ENCODE data around the gene CCL26. TPM values are rescaled to one million over a fixed set of nuclear protein-coding genes. Genes with fewer than 3 reads are reported as not detected.
"Not testable (repeated sequence)": the region's sequence is repeated elsewhere in the genome, so short reads cannot be mapped to it uniquely, and the experiment has no call there.

CCL26 gene
- total and polyA plus RNA-seq, 7 donors, result 0.27 to 0.34 TPM; not detected in 5

DNA sequence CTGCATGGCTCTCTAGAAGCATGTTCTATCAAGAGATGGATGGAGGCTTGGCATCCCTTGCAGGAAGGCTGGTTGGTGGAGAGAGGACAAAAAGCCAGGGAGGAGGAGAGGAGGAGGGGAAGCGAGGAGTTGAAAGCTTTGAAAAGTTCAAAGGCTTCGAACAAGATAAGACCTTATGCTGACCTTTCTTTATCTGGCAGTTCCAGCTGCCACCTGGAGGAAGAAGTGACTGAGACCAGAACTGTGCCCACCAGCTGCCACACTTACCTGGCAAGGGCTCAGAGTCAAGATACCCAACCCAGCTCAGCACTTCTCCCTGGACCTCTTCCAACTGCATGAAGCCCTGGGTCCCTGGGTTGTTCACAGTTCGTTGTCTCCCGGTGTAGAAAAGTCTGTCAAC, 26.8 kb upstream of the CCL26 start:
- Histone ChIP-seq H3K4me1 (no peaks in the 10 kb centered on the region), H3K4me3 (no peak overlapping the region), H3K27ac (no peak overlapping the region), H3K36me3 (ENCODE audit: insufficient read depth in 1 of 2, low read depth in 1 of 2) (no peaks in the 10 kb centered on the region), H3K9me3 (no peaks in the 10 kb centered on the region), H3K27me3 (ENCODE audit: insufficient read depth in 3 of 3, low read length in 2 of 3) (peaks cover 0 to 8% (median 2%) of the 10 kb centered on the region in 3 donors)
- TF ChIP-seq, protein P1, sequence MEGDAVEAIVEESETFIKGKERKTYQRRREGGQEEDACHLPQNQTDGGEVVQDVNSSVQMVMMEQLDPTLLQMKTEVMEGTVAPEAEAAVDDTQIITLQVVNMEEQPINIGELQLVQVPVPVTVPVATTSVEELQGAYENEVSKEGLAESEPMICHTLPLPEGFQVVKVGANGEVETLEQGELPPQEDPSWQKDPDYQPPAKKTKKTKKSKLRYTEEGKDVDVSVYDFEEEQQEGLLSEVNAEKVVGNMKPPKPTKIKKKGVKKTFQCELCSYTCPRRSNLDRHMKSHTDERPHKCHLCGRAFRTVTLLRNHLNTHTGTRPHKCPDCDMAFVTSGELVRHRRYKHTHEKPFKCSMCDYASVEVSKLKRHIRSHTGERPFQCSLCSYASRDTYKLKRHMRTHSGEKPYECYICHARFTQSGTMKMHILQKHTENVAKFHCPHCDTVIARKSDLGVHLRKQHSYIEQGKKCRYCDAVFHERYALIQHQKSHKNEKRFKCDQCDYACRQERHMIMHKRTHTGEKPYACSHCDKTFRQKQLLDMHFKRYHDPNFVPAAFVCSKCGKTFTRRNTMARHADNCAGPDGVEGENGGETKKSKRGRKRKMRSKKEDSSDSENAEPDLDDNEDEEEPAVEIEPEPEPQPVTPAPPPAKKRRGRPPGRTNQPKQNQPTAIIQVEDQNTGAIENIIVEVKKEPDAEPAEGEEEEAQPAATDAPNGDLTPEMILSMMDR (IDR thresholded peaks at IDR 0.05), result no peak
- DNase-seq (no peak), ATAC-seq (no peak)
- intact Hi-C loops (cut with DNase I), result no loop called here
- 62 to 71% (median 69%) methylated on average over 4 of the region's 4 CpGs for WGBS, 3 donors

DNA sequence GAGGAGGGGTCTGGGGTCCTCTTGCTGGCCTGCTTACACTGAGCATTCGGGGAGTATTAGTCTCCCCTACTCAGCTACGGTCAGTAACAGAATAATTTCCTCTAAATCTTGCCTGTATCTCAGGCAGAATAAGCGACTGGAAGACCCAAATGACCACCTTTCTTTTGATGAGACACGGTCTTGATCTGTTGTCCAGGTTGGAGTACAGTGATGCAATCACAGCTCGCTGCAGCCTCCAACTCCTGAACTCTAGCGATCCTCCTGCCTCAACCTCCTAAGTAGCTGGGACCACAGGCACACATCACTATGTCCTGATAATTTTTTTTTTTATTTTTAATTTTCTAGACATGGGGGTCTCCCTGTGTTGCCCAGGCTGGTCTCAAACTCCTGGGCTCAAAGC, 24.4 kb upstream of the CCL26 start:
- H3K27ac ChIP-seq, result no peak overlapping the region
- peaks cover 0 to 3% (median 2%) of the 10 kb centered on the region in 3 donors for H3K27me3 ChIP-seq (ENCODE audit: insufficient read depth in 3 of 3, low read length in 2 of 3)
- no peaks in the 10 kb centered on the region for H3K36me3 ChIP-seq (ENCODE audit: insufficient read depth in 1 of 2, low read depth in 1 of 2)
- intact Hi-C loops (cut with DNase I), result no loop called here
- TF ChIP-seq, protein P1 (IDR thresholded peaks at IDR 0.05), result no peak
- 83 to 92% (median 85%) methylated on average over 6 of the region's 6 CpGs for WGBS, 3 donors
- no peak overlapping the region for H3K4me3 ChIP-seq
- H3K4me1 ChIP-seq, result no peaks in the 10 kb centered on the region
- ATAC-seq (no peak), DNase-seq (no peak)
- no peaks in the 10 kb centered on the region for H3K9me3 ChIP-seq

DNA sequence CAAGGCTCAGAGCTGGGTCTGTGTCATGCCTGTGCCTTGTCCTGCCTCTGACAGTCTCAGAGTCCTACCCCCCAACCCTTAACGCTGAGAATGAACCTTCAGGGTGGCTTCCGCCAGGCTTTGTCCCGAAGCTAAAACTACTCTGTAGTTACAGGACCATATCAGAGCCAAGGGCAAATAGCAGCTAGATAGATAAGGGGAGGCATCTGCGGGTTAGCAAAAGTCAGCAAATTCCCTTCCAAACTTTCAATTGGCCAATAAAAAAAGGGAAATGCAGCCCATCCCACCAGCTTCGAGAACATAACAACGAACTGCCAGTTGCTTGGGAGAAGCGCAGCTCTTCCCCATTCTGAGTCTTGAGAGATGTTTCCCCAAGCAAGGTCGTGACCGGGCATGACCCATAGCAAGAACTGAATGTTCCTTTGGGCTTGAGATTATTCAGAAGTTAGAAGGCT, 23.8 kb upstream of the CCL26 start:
- no peak overlapping the region for H3K4me3 ChIP-seq
- H3K9me3 ChIP-seq, result no peaks in the 10 kb centered on the region
- ATAC-seq, result peak in 2 of 4 donors; percentile 55 to 61
- no peaks in the 10 kb centered on the region for H3K36me3 ChIP-seq (ENCODE audit: insufficient read depth in 1 of 2, low read depth in 1 of 2)
- peaks cover 0 to 3% (median 2%) of the 10 kb centered on the region in 3 donors for H3K27me3 ChIP-seq (ENCODE audit: insufficient read depth in 3 of 3, low read length in 2 of 3)
- TF ChIP-seq, protein P1 (IDR thresholded peaks at IDR 0.05), result no peak
- 30 to 46% (median 39%) methylated on average over 9 of the region's 9 CpGs for WGBS, 3 donors
- DNase-seq, result peak; percentile 58 to 81
- no peak overlapping the region for H3K27ac ChIP-seq
- no peaks in the 10 kb centered on the region for H3K4me1 ChIP-seq
- intact Hi-C loops (cut with DNase I), result no loop called here

DNA sequence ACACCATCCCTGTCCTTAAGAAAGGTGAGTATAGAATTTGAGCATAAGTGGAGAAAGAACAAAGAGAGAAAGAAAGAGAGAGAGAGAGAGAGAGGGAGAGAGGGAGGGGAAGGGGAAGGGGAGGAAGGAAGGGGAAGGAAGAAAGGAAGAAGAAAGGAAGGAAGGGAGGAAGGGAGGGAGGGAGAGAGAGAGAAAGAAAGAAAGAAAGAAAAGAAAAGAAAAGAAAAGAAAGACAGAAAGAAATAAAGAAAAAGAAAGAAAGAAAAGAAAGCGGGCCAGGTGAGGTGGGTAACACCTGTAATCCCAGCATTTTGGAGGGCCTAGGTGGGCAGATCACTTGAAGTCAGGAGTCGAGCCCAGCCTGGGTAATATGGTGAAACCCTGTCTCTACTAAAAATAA, 21.7 kb upstream of the CCL26 start:
- ATAC-seq (no peak), DNase-seq (no peak)
- no peaks in the 10 kb centered on the region for H3K4me1 ChIP-seq
- TF ChIP-seq, protein P1 (IDR thresholded peaks at IDR 0.05), result no peak
- peaks cover 0 to 3% (median 2%) of the 10 kb centered on the region in 3 donors for H3K27me3 ChIP-seq (ENCODE audit: insufficient read depth in 3 of 3, low read length in 2 of 3)
- 87 to 96% (median 95%) methylated on average over 2 of the region's 2 CpGs for WGBS, 3 donors
- intact Hi-C loops (cut with DNase I), result no loop called here
- no peak overlapping the region for H3K4me3 ChIP-seq
- H3K27ac ChIP-seq, result no peak overlapping the region
- H3K36me3 ChIP-seq (ENCODE audit: insufficient read depth in 1 of 2, low read depth in 1 of 2), result no peaks in the 10 kb centered on the region
- no peaks in the 10 kb centered on the region for H3K9me3 ChIP-seq

DNA sequence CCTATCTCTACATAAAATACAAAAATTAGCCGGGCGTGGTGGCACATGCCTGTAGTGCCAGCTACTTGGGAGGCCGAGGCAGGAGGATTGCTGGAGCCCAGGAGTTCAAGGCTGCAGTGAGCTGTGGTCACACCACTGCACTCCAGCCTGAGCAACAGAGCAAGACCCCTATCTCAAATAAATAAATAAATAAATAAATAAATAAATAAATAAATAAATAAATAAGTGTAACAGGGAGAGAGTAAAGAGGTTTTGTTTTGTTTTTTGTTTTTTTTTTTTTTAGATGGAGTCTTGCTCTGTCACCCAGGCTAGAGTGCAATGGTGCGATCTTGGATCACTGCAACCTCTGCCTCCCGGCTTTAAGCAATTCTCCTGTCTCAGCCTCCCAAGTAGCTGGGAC, 20.6 kb upstream of the CCL26 start:
- H3K4me1 ChIP-seq; ATAC-seq; H3K36me3 ChIP-seq (ENCODE audit: insufficient read depth in 1 of 2, low read depth in 1 of 2); H3K4me3 ChIP-seq; H3K27ac ChIP-seq; H3K27me3 ChIP-seq (ENCODE audit: insufficient read depth in 3 of 3, low read length in 2 of 3); DNase-seq; H3K9me3 ChIP-seq; intact Hi-C loops (cut with DNase I): not testable (repeated sequence)
- 96 to 99% (median 98%) methylated on average over 5 of the region's 5 CpGs for WGBS, 3 donors

Data from psoas muscle (tissue), 8 donors.